GM21786 (cell line): Measurements from ENCODE around the gene ALDH1L1.
"Not testable (repeated sequence)": the region's sequence is repeated elsewhere in the genome, so short reads cannot be mapped to it uniquely, and the experiment has no call there.

Experiments used
- ATAC-seq: cut with Tn5 transposase; IDR thresholded peaks from one replicate; pipeline ENCODE4 v1.9.1; 2021; ENCODE audit not compliant: unreplicated experiment

ALDH1L1 gene

DNA sequence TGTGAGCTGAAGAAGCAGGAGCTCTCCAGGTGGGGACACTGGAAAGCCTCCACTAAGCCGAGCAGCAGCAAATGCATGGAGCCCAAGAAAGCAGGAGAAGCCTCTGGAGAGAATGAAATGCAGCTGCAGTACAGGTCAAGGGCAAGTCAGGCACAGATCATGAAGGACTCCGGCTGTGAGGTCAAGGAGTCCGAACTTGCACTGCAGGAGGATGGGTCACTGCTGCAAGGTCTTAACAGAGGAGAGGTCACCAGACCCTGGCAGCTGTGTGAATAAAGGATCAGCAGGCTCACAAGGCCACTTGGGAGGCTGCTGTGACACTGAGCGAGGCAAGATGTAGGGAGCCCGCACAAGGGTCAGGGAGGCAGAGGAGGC is 71.7 kb downstream of the ALDH1L1 start:
- ATAC-seq, result no peak

DNA sequence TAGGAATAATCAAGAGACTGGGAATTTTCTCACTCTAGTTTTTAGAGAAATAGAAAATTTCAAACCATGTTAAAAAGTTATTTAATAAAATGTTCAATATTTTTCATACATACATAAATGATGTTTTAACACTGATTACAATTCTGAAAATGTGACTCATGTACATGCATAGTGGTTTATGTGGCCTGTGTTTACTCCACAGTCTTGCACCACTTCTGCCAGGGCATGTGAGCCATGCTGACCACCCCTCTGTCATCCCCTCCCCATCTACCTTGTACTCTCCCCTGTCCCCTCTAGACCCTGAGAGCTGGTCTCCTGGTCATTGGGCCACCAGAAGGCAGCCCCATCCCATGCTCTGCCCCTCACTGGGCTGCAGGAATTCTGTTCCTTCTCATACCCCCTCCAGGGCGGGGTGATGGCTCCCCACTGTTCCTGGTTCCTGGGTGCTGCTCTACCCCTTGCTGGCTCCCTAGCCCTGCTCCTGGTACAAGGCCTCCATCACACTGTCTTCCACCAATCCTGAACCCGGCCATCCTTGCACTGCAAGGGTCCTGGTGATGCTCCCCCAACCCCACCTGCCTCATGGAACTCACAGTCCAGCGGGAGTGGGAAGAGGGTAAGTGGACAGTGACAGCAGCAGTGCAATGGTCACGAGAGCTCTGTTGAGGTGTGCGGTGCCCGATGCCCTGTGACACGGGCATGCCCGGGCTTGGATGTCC is 72.3 kb downstream of the ALDH1L1 start:
- ATAC-seq, result no peak

DNA sequence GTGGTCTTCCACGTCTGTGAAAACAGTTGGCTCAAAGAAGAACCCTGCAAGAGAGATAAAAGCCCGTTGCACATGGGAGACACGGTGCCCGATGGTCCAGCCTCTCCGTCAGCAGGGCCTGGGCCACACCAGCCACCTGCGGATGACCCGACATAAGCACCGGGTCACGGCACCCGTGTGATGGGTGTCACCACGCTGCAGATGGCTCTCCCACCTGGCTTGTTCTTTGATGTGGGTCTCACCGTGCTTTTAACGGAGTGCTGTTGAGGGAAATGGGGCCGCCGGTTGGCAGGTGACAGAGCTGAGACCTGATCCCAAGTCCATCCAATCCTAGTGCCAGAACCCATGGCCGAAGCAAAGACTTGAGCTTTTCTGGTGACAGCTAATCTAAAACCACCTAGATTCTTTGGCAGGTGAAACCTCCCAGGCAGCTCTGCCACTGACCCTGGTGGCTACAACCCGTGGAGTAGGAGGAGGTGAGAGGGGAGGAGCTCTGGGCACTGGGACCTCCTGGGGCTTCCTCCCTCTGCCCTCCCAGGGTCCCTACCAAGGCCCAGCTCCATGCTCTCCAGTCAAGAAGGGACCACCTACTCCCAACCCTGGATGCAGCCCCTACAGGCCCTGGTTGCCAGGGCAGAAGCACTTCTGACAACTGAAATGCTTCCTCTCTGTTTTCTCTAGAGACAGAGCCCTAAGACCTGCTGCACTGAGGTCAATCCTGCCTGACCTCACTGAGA is 73.0 kb downstream of the ALDH1L1 start:
- no peak for ATAC-seq

DNA sequence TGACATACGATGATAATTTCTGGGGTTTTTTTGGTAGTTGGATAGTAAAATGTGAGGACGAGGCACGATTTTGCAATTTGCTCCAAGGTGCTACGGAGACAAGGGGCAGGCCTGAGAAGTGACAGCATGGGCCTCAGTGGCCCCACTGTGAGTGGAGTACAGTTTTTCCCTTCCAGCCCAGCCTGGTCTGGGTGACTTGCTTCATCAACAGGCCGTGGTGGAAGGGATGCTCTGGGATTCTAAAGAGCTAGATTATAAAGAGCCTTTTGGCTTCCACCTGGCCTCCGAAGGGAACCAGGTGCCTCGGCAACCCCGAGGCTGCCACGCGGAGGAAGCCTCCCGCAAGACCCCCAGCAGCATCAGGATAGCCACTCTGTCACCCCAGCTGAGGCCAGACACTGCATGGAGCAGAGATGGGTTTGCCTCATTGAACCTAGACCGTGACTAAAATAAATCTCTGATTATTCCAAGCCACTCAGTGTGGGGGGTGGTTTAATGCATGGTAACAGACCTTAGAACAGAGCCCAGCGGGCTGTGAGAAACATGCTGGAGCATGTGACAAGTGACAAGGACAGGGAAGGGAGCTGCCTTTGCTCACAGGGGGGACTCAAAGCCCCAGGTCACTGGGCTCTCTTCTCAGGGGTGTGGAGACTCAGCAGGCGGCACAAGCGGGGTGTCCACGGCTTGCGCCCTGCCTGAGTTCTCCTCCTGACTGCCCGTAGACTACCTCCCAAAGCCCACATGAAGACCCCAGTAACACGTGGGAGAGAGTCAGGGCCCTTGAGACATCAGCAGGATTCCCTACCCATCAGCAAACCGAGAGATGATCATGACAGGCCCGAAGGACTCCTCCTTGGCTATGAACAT is 73.8 kb downstream of the ALDH1L1 start:
- no peak for ATAC-seq

DNA sequence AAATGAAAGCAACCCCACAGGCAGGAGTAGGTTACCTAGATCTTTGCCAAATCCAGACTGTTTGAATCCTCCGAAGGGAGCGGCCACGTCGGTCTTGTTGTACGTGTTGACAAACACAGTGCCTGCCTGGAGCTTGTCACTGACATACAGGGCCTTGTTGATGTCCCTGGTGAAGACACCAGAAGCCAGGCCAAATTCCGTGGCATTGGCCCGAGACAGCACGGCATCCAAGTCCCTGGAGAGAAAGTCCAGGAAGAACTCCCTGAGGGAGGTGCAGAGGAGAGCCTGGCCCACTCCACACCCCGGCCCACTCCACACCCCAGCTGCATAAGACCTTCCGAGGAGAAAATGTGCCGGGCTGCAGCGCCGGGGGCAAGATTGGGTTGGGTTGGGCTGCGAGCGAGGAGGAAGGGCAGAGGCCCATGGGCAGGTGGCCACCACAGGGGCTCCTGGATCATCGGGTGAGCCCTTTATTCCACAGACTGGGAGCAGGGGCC is 74.6 kb downstream of the ALDH1L1 start:
- no peak for ATAC-seq

GRCh38 chr3:126104742-126105605 is 75.4 kb downstream of the ALDH1L1 start:
- no peak for ATAC-seq

DNA sequence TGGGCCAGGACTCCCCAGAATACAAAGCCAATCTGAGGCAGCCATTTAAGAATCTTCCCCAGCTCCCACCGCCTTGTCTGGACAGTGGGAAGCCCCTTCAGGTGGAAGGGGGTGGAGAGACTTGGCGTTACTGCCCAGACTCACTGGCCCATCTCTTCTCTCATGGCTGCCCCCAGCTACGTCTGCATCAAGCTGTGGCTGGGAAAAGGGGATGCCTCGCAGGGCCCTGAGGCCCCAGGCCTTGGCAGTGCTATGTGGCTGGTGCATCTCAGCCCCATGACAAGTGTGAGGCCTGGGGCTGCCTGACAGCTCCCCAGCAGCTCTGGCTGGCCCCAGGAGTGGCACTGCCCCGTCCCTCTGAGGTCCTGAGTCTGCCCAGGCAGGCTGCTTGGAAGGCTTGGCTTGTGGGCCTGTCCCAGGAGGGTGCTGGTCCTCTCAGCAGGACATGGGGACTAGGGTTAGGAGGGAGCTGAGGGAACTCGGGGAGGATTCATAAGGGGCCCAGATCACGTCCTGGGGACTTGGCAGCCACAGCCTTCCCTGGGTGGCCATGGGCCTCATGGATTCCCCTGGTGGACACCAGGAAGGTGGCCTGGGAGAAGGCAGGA is 76.3 kb downstream of the ALDH1L1 start:
- no peak for ATAC-seq

DNA sequence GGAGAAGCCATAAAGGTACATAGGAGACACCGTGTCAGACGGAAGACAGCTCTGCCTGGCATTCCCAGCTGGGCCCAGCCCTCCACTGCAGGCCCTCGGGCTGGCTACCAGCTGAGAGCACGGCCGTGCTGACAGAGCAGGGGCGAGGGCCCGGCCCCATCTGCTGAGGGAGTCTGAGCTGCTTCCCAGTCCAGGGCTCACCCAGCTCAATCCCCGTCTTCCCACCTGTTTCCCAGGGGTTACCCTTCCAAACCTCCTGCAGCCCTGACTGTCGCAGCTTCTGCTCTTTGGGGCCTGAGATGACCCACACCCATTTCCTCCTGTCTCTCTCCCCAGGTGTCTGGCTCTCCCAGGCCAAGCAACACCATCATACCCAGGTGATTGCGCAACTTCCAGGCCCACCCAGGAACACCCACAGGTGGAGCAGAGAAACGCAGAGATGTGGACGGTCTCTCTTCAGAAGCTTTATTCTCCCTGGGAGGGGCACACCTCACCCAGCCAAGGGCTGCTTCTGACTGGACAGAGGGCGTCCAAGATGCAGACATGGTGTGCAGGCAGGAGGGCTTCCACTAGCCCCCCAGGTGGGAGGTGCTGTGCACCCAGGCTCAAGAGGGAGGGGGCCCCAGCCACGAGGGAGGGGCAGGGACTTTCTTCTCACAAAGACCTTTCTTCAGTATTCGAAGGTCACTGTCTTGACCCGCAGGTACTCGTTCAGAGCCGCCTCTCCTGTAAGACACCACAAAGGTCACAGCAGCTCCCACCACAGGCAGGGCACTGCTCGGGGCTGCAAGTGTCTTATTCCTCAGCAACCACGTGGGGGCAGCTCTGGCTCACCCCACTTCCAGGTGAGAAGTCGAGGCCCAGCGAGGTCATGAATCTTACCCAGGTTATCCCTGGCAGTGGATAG is 77.0 kb downstream of the ALDH1L1 start:
- no peak for ATAC-seq

DNA sequence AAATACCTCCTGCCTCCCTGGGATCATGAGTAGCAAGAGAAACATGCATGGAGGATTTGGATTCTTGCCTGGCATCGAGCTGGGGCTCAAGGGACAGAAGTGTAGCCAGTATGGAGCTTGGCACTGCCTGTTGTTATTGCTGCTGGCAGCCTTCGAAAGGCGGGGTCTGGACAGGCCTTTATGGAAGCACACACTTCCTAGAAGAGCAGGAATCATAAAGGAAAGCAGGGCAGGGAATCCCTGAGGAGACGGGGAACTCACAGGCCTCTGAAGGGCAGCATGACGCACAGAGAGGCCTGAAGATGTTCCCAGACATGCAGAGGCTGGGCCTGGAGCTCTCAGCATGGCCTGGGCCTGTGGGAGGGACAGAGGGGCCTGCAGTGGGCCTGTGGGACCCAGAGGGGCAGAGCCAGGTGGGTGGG is 77.8 kb downstream of the ALDH1L1 start:
- no peak for ATAC-seq

DNA sequence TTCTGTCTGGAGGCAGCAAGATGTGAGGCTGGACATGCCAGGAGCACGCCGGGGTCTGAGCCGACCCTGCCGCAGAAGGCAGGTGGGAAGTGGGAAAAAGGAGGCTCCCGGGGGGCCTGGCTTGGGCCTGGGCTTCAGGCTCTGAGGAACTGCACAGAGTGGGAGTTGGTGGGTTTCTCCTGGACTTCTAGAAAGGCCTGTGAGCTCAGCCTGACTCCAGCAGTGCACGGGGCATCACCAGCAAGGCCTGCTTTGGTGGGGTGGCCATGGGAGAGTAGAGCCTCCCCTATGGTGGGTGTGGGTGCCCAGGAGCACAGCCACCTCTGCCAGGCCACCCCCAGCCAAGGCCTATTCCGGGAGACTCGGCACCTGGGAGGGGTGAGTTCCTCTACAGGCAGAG is 78.4 kb downstream of the ALDH1L1 start:
- no peak for ATAC-seq

GRCh38 chr3:126101521-126101982 is 78.8 kb downstream of the ALDH1L1 start:
- no peak for ATAC-seq

DNA sequence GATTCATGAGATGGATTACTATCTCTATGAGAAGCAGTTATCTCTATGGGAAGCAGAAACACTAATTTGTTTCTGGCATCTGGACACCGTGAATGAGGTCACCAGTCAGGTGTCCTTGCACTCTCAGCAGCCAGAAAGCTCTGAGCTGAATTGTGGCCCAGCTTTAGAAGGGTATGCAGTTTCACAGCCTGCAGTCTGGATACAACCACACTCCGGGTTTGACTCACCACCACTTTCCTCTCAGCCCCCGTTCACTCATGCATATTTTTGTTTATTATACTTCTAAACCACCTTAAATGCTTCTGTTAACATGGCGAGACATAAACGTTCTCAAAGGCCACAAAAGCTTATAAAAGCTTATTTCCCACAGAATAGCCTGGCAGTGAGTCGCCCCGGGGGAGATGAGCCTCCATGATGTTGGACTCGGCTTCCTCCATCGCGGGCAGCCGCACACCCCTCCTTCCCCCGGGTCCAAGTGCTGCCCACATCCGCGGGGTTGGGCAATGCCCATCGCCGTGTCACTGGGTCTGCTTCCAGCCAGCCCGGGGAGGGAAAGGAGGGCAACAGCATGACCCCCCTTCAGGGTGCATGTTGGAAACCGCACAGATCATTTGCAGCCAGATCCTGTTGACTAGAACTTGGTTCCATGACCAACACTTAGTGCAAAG is 79.6 kb downstream of the ALDH1L1 start:
- ATAC-seq, result no peak

GRCh38 chr3:126100269-126100633 is 80.1 kb downstream of the ALDH1L1 start:
- ATAC-seq, result no peak

GRCh38 chr3:126098391-126098858 is 82.0 kb downstream of the ALDH1L1 start:
- ATAC-seq, result no peak

GRCh38 chr3:126097801-126098200 is 82.6 kb downstream of the ALDH1L1 start:
- no peak for ATAC-seq

GRCh38 chr3:126096274-126096673 is 84.1 kb downstream of the ALDH1L1 start:
- ATAC-seq, result not testable (repeated sequence)

GRCh38 chr3:126092128-126092527 is 88.3 kb downstream of the ALDH1L1 start:
- not testable (repeated sequence) for ATAC-seq

DNA sequence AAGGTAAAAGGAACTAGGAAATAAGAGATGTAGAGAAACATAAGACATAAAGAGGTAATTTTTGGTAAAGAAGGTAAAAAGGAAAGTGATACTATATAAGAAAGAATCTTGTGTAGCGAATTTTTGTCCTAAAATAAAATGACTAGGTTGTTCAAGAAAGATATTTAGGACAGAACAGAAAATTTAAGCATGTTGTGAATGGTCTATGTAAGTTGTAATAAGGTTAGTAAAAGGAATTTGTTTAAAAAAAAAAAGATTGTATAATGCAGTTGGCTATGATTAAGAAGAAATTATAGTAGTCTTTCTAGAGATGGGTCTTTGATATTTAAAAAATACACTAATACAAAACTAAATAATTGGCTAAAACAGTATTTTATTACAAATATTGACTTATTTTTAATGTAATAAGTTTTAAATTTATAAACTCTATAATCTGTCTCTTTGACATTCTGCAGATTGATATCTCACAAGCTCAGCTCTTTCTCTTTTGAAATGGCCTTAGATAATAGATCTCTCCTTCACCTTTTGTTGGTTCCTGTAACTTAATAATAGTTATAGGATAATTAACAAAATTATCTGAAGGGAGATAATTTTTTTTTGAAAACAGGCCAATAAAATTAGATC is 92.7 kb downstream of the ALDH1L1 start:
- ATAC-seq, result no peak
